ENCODE results near the gene ASAP3.
A peak's percentile ranks its signal among the peaks of the same experiment; 100 is the strongest.

The ASAP3 gene

GRCh38 chr1:23400324-23401114 is 83.5 kb downstream of the ASAP3 start:
- WGBS = 87% methylated on average over 5 of the region's 5 CpGs
- H3K36me3 ChIP-seq (ENCODE audit: insufficient read depth, low read length) = no peaks in the 10 kb centered on the region
- H3K4me3 ChIP-seq (ENCODE audit: low read length) = no peak overlapping the region
- H3K4me1 ChIP-seq (ENCODE audit: insufficient read depth, low read length) = no peaks in the 10 kb centered on the region
- no peaks in the 10 kb centered on the region for H3K9me3 ChIP-seq (ENCODE audit: insufficient read depth, low read depth, low read length)
- H3K27ac ChIP-seq (ENCODE audit: low read depth, low read length) = no peak overlapping the region
- peaks cover 98% of the 10 kb centered on the region for H3K27me3 ChIP-seq (ENCODE audit: insufficient read depth, low read length)
- H3K9ac ChIP-seq (ENCODE audit: low read depth, low read length) = no peak overlapping the region

DNA sequence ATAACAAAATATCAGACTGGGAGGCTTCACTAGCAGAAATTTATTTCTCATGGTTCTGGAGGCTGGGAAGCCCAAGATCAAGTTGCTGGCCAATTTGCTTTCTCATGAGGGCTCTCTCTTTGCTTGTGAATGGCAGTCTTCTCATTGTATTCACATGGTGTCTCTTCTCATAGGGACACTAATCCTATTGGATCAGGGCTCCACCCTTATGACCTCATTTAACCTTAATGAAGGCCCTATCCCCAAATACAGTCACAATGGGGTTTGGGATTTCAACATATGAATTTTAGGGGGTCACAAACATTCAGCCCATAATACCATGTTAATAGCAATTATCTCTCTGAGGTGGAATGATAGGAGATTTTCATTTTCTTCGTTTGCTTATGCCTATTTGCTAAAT is 84.8 kb downstream of the ASAP3 start:
- peaks cover 98% of the 10 kb centered on the region for H3K27me3 ChIP-seq (ENCODE audit: insufficient read depth, low read length)
- peaks cover 11% of the 10 kb centered on the region; the same call in 1 of the 2 replicates for H3K4me1 ChIP-seq (ENCODE audit: insufficient read depth, low read length)
- H3K27ac ChIP-seq (ENCODE audit: low read depth, low read length) = no peak overlapping the region
- no peak overlapping the region for H3K4me3 ChIP-seq (ENCODE audit: low read length)
- no peaks in the 10 kb centered on the region for H3K9me3 ChIP-seq (ENCODE audit: insufficient read depth, low read depth, low read length)
- H3K36me3 ChIP-seq (ENCODE audit: insufficient read depth, low read length) = no peaks in the 10 kb centered on the region
- no CpG with 5 or more reads among the region's 1 CpG for WGBS
- H3K9ac ChIP-seq (ENCODE audit: low read depth, low read length) = no peak overlapping the region

- peaks cover 14% of the 10 kb centered on the region; the same call in 1 of the 2 replicates for H3K4me1 ChIP-seq (ENCODE audit: insufficient read depth, low read length)
- no peak overlapping the region for H3K9ac ChIP-seq (ENCODE audit: low read depth, low read length)
- no peak overlapping the region for H3K27ac ChIP-seq (ENCODE audit: low read depth, low read length)
- H3K36me3 ChIP-seq (ENCODE audit: insufficient read depth, low read length) = no peaks in the 10 kb centered on the region
- H3K9me3 ChIP-seq (ENCODE audit: insufficient read depth, low read depth, low read length) = no peaks in the 10 kb centered on the region
- no peak overlapping the region for H3K4me3 ChIP-seq (ENCODE audit: low read length)
- WGBS = 93% methylated on average over 7 of the region's 7 CpGs
- peaks cover 98% of the 10 kb centered on the region for H3K27me3 ChIP-seq (ENCODE audit: insufficient read depth, low read length)
Measured at GRCh38 chr1:23397908-23398307, 86.1 kb downstream of the ASAP3 start.

GRCh38 chr1:23396380-23396779 is 87.6 kb downstream of the ASAP3 start:
- H3K9ac ChIP-seq (ENCODE audit: low read depth, low read length) = no peak overlapping the region
- no peaks in the 10 kb centered on the region for H3K36me3 ChIP-seq (ENCODE audit: insufficient read depth, low read length)
- H3K4me1 ChIP-seq (ENCODE audit: insufficient read depth, low read length) = peaks cover 14% of the 10 kb centered on the region; the same call in 1 of the 2 replicates
- no peak overlapping the region for H3K27ac ChIP-seq (ENCODE audit: low read depth, low read length)
- H3K27me3 ChIP-seq (ENCODE audit: insufficient read depth, low read length) = peaks cover 96% of the 10 kb centered on the region
- 85% methylated on average over 2 of the region's 2 CpGs for WGBS
- H3K9me3 ChIP-seq (ENCODE audit: insufficient read depth, low read depth, low read length) = no peaks in the 10 kb centered on the region
- H3K4me3 ChIP-seq (ENCODE audit: low read length) = no peak overlapping the region

- H3K4me1 ChIP-seq (ENCODE audit: insufficient read depth, low read length) = peaks cover 14% of the 10 kb centered on the region; the same call in 1 of the 2 replicates
- H3K27me3 ChIP-seq (ENCODE audit: insufficient read depth, low read length) = peaks cover 96% of the 10 kb centered on the region
- H3K4me3 ChIP-seq (ENCODE audit: low read length) = no peak overlapping the region
- H3K27ac ChIP-seq (ENCODE audit: low read depth, low read length) = no peak overlapping the region
- no peaks in the 10 kb centered on the region for H3K9me3 ChIP-seq (ENCODE audit: insufficient read depth, low read depth, low read length)
- WGBS = 74% methylated on average over 4 of the region's 4 CpGs
- H3K36me3 ChIP-seq (ENCODE audit: insufficient read depth, low read length) = no peaks in the 10 kb centered on the region
- H3K9ac ChIP-seq (ENCODE audit: low read depth, low read length) = no peak overlapping the region
Measured at GRCh38 chr1:23395849-23396248, 88.1 kb downstream of the ASAP3 start.

DNA sequence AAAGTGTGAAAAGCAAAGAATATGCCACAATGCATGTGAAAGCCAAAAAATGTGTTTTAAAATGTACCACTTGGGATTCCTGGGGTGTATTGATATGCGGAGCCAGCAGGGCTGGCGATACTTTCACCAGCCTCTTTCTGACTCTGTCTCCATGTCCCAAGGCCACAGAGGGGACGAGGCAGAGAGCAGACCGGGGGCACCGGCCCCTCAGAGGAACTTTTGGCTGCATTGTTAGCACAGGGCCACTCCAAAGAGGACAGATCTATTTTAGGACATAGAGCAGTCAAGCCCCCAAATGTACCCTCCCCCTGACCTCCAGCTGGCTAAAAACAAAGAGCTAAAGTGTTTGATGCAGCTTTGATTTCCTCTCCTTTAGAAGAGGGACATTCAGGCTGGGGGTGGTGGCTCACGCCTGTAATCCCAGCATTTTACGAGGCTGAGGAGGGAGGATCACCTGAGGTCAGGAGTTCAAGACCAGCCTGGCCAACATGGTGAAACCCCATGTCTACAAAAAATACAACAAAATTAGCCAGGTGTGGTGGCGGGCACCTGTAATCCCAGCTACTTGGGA is 88.7 kb downstream of the ASAP3 start:
- H3K4me1 ChIP-seq (ENCODE audit: insufficient read depth, low read length) = peaks cover 14% of the 10 kb centered on the region; the same call in 1 of the 2 replicates
- WGBS = 18% methylated on average over 8 of the region's 8 CpGs
- H3K27ac ChIP-seq (ENCODE audit: low read depth, low read length) = peak overlapping the region; percentile 72; the same call in 1 of the 2 replicates
- no peaks in the 10 kb centered on the region for H3K9me3 ChIP-seq (ENCODE audit: insufficient read depth, low read depth, low read length)
- no peak overlapping the region for H3K9ac ChIP-seq (ENCODE audit: low read depth, low read length)
- H3K36me3 ChIP-seq (ENCODE audit: insufficient read depth, low read length) = no peaks in the 10 kb centered on the region
- peaks cover 96% of the 10 kb centered on the region for H3K27me3 ChIP-seq (ENCODE audit: insufficient read depth, low read length)
- H3K4me3 ChIP-seq (ENCODE audit: low read length) = no peak overlapping the region

DNA sequence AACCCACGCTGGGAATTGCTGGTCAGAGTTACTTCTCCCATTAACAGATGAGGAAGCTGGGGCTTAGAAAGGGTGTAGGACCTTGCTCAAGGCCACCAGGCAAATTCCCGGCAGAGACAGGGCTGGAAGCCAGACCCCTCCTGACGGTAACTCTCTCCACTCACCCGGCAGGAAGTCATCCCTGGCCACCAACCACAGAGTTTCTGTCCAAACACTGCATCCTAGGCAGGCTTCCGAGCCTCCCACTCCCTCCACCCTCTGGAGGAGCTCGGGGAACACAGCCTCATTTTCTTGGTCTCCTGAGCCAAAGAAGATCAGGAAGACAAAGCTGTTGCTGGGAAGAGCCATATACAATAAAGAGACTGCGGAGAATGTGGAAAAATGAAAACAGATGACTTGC is 89.3 kb downstream of the ASAP3 start:
- peaks cover 96% of the 10 kb centered on the region for H3K27me3 ChIP-seq (ENCODE audit: insufficient read depth, low read length)
- 12% methylated on average over 7 of the region's 7 CpGs for WGBS
- H3K36me3 ChIP-seq (ENCODE audit: insufficient read depth, low read length) = no peaks in the 10 kb centered on the region
- no peak overlapping the region for H3K9ac ChIP-seq (ENCODE audit: low read depth, low read length)
- no peaks in the 10 kb centered on the region for H3K9me3 ChIP-seq (ENCODE audit: insufficient read depth, low read depth, low read length)
- no peak overlapping the region for H3K4me3 ChIP-seq (ENCODE audit: low read length)
- peaks cover 14% of the 10 kb centered on the region; the same call in 1 of the 2 replicates for H3K4me1 ChIP-seq (ENCODE audit: insufficient read depth, low read length)
- peak overlapping the region; percentile 72; the same call in 1 of the 2 replicates for H3K27ac ChIP-seq (ENCODE audit: low read depth, low read length)

- H3K9me3 ChIP-seq (ENCODE audit: insufficient read depth, low read depth, low read length) = no peaks in the 10 kb centered on the region
- H3K4me1 ChIP-seq (ENCODE audit: insufficient read depth, low read length) = peaks cover 14% of the 10 kb centered on the region; the same call in 1 of the 2 replicates
- H3K9ac ChIP-seq (ENCODE audit: low read depth, low read length) = no peak overlapping the region
- no peaks in the 10 kb centered on the region for H3K36me3 ChIP-seq (ENCODE audit: insufficient read depth, low read length)
- H3K27ac ChIP-seq (ENCODE audit: low read depth, low read length) = no peak overlapping the region; the same call in 1 of the 2 replicates
- WGBS = 83% methylated on average over 4 of the region's 4 CpGs
- no peak overlapping the region for H3K4me3 ChIP-seq (ENCODE audit: low read length)
- H3K27me3 ChIP-seq (ENCODE audit: insufficient read depth, low read length) = peaks cover 96% of the 10 kb centered on the region
Measured at GRCh38 chr1:23394181-23394580, 89.8 kb downstream of the ASAP3 start.

- Histone ChIP-seq H3K9ac (ENCODE audit: low read depth, low read length) (no peak overlapping the region), H3K4me3 (ENCODE audit: low read length) (no peak overlapping the region), H3K27ac (ENCODE audit: low read depth, low read length) (no peak overlapping the region), H3K9me3 (ENCODE audit: insufficient read depth, low read depth, low read length) (no peaks in the 10 kb centered on the region), H3K36me3 (ENCODE audit: insufficient read depth, low read length) (no peaks in the 10 kb centered on the region), H3K27me3 (ENCODE audit: insufficient read depth, low read length) (peaks cover 98% of the 10 kb centered on the region), H3K4me1 (ENCODE audit: insufficient read depth, low read length) (peaks cover 14% of the 10 kb centered on the region; the same call in 1 of the 2 replicates)
- 91% methylated on average over 15 of the region's 15 CpGs for WGBS
Measured at GRCh38 chr1:23393706-23394105, 90.3 kb downstream of the ASAP3 start.

DNA sequence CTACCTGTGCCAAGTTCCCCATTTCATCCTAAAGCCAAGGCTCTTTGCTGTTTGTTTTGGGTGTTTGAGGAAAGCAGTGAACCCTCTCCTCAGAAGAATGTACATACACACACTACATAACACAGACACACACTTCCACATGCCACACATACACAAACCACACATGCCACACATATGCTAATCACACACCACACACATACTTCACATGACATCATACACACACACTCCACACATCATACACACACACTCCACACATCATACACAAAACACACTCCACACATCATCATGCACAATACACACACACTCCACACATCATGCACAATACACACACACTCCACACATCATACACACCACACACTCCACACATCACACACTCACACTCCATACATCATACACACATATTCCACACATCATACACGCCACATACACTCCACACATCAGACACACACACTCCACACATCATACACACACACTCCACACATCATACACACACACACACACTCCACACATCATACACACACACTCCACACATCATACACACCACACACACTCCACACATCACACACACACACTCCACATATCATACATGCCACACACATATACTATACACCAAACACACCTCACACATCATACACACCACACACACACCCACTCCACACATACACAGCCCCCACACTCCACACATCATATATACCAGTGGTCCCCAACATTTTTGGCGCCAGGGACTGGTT is 91.7 kb downstream of the ASAP3 start:
- no peak overlapping the region for H3K4me3 ChIP-seq (ENCODE audit: low read length)
- H3K36me3 ChIP-seq (ENCODE audit: insufficient read depth, low read length) = no peaks in the 10 kb centered on the region
- WGBS = 65% methylated on average over 1 of the region's 2 CpGs
- peaks cover 98% of the 10 kb centered on the region for H3K27me3 ChIP-seq (ENCODE audit: insufficient read depth, low read length)
- no peak overlapping the region for H3K27ac ChIP-seq (ENCODE audit: low read depth, low read length)
- H3K9me3 ChIP-seq (ENCODE audit: insufficient read depth, low read depth, low read length) = no peaks in the 10 kb centered on the region
- H3K9ac ChIP-seq (ENCODE audit: low read depth, low read length) = no peak overlapping the region
- H3K4me1 ChIP-seq (ENCODE audit: insufficient read depth, low read length) = peaks cover 14% of the 10 kb centered on the region; the same call in 1 of the 2 replicates

- no peak overlapping the region for H3K9ac ChIP-seq (ENCODE audit: low read depth, low read length)
- no peaks in the 10 kb centered on the region for H3K36me3 ChIP-seq (ENCODE audit: insufficient read depth, low read length)
- H3K27ac ChIP-seq (ENCODE audit: low read depth, low read length) = no peak overlapping the region
- H3K4me3 ChIP-seq (ENCODE audit: low read length) = no peak overlapping the region
- H3K9me3 ChIP-seq (ENCODE audit: insufficient read depth, low read depth, low read length) = no peaks in the 10 kb centered on the region
- peaks cover 94% of the 10 kb centered on the region for H3K27me3 ChIP-seq (ENCODE audit: insufficient read depth, low read length)
- H3K4me1 ChIP-seq (ENCODE audit: insufficient read depth, low read length) = peaks cover 10% of the 10 kb centered on the region; the same call in 1 of the 2 replicates
- WGBS = 81% methylated on average over 9 of the region's 9 CpGs
Measured at GRCh38 chr1:23389837-23390321, 94.1 kb downstream of the ASAP3 start.

Data from HUES64 (cell line).